Measurements from ENCODE around the gene PPARA.

- TF ChIP-seq EP300 (IDR thresholded peaks at IDR 0.05) (no peak), CTCF (IDR thresholded peaks at IDR 0.05) (no peak)
Observed at GRCh38 chr22:46178755-46179505, 28.6 kb downstream of the PPARA start.
